GM23338 (cell line): ENCODE measurements around the gene PKDCC. TPM values are rescaled to one million over a fixed set of nuclear protein-coding genes. Genes with fewer than 3 reads are reported as not detected.

ENCODE experiments used
- ATAC-seq: fragments of 200-7000 bp; cut with Tn5 transposase; 3 replicates; pipeline ENCODE4 v1.9.1; 2020
- DNase-seq: peaks from one replicate; pipeline ENCODE4 v3.0.0-alpha.2; 2015; ENCODE audit warnings: low spot score
- H2AFZ ChIP-seq: fragments of 200-600 bp; sonication (generic); 2 replicates; pipeline ENCODE4 v1.8.0; 2016; ENCODE audit warnings: antibody characterized with exemption, mild to moderate bottlenecking, moderate library complexity
- H3F3A ChIP-seq: fragments of 200-600 bp; sonication (generic); replicated peaks from 2 replicates; pipeline ENCODE4 v1.8.0; 2017; ENCODE audit warnings: antibody characterized with exemption, mixed run types, low read depth
- H3K27ac ChIP-seq: fragments of 200-600 bp; sonication (generic); 2 replicates; pipeline ENCODE4 v1.6.1; 2016; ENCODE audit warnings: low read depth
- H3K27me3 ChIP-seq: fragments of 200-600 bp; sonication (generic); 2 replicates; pipeline ENCODE4 v1.8.0; 2016; ENCODE audit warnings: mild to moderate bottlenecking, mixed run types, moderate library complexity; ENCODE audit not compliant: insufficient read depth
- H3K36me3 ChIP-seq: fragments of 200-600 bp; sonication (generic); 2 replicates; pipeline ENCODE4 v1.8.0; 2016; ENCODE audit warnings: mild to moderate bottlenecking; ENCODE audit not compliant: insufficient read depth
- H3K4me1 ChIP-seq: fragments of 200-600 bp; sonication (generic); 2 replicates; pipeline ENCODE4 v1.8.0; 2016; ENCODE audit warnings: mild to moderate bottlenecking, moderate library complexity; ENCODE audit not compliant: insufficient read depth
- H3K4me2 ChIP-seq: fragments of 200-600 bp; sonication (generic); 2 replicates; pipeline ENCODE4 v1.7.1; 2017; ENCODE audit warnings: mixed run types
- H3K4me3 ChIP-seq: fragments of 200-600 bp; sonication (generic); 2 replicates; pipeline ENCODE4 v1.6.1; 2016; ENCODE audit warnings: mixed run types
- H3K79me2 ChIP-seq: fragments of 200-600 bp; sonication (generic); replicated peaks from 2 replicates; pipeline ENCODE4 v1.8.0; 2017; ENCODE audit warnings: mild to moderate bottlenecking; ENCODE audit not compliant: insufficient read depth
- H3K9me2 ChIP-seq: fragments of 200-600 bp; sonication (generic); 2 replicates; pipeline ENCODE4 v1.8.0; 2017; ENCODE audit not compliant: insufficient read depth
- H4K20me1 ChIP-seq: fragments of 200-600 bp; sonication (generic); replicated peaks from 2 replicates; pipeline ENCODE4 v1.8.0; 2017; ENCODE audit warnings: mild to moderate bottlenecking; ENCODE audit not compliant: insufficient read depth
- H3K27ac Mint-ChIP-seq: 2 replicates; pipeline ENCODE4 v1.8.0; 2020; ENCODE audit warnings: inconsistent platforms, mild to moderate bottlenecking, moderate library complexity, mixed read lengths
- H3K27me3 Mint-ChIP-seq: 3 replicates; pipeline ENCODE4 v1.8.0; 2022; ENCODE audit warnings: low read depth, mild to moderate bottlenecking, moderate library complexity, mixed read lengths, inconsistent platforms; ENCODE audit not compliant: insufficient read depth, poor library complexity
- H3K36me3 Mint-ChIP-seq: 3 replicates; pipeline ENCODE4 v1.8.0; 2021; ENCODE audit warnings: low read depth, mild to moderate bottlenecking, inconsistent platforms, moderate library complexity, mixed read lengths
- H3K4me1 Mint-ChIP-seq: 3 replicates; pipeline ENCODE4 v1.8.0; 2020; ENCODE audit warnings: mild to moderate bottlenecking, inconsistent platforms, mixed read lengths
- H3K4me3 Mint-ChIP-seq: 3 replicates; pipeline ENCODE4 v1.8.0; 2021; ENCODE audit warnings: moderate library complexity, mild to moderate bottlenecking, inconsistent platforms, mixed read lengths
- H3K9me3 Mint-ChIP-seq: 3 replicates; pipeline ENCODE4 v1.8.0; 2020; ENCODE audit warnings: moderate library complexity, mild to moderate bottlenecking, inconsistent platforms, mixed read lengths
- CTCF ChIP-seq, 2 experiments: fragments of 200-600 bp in 1 of 2; sonication (generic) in 1 of 2; conservative IDR thresholded peaks; 2 replicates each; pipeline versions ENCODE4 v1.5.1 to v1.6.1; 2016 to 2017; ENCODE audit warnings: antibody characterized with exemption in 2 of 2, low read depth in 2 of 2, mild to moderate bottlenecking in 2 of 2, moderate library complexity in 1 of 2
- ETS1 ChIP-seq: IDR thresholded peaks from 2 replicates; pipeline ENCODE4 v1.6.1; 2016; ENCODE audit warnings: antibody characterized with exemption
- EZH2 ChIP-seq: fragments of 200-600 bp; sonication (generic); IDR thresholded peaks from one replicate; pipeline ENCODE4 v1.8.0; 2017; ENCODE audit warnings: antibody characterized with exemption, mild to moderate bottlenecking, low read depth; ENCODE audit not compliant: unreplicated experiment
- EZH2phosphoT487 ChIP-seq: fragments of 200-600 bp; sonication (generic); IDR thresholded peaks from one replicate; pipeline ENCODE4 v1.8.1; 2018; ENCODE audit warnings: antibody characterized with exemption; ENCODE audit not compliant: unreplicated experiment
- JUNB ChIP-seq: IDR thresholded peaks from one replicate; pipeline ENCODE4 v1.6.1; 2016; ENCODE audit warnings: antibody characterized with exemption; ENCODE audit not compliant: unreplicated experiment
- NANOG ChIP-seq: IDR thresholded peaks from 2 replicates; pipeline ENCODE4 v1.6.1; 2016; ENCODE audit warnings: antibody characterized with exemption, borderline replicate concordance
- POLR2AphosphoS5 ChIP-seq: IDR thresholded peaks from 2 replicates; pipeline ENCODE4 v1.6.1; 2016; ENCODE audit warnings: antibody characterized with exemption, low read depth
- ZNF331 ChIP-seq: fragments of 250-450 bp; sonication (Bioruptor Pico); IDR thresholded peaks from 2 replicates; pipeline ENCODE4 v1.5.0; 2020; ENCODE audit warnings: low read depth, mild to moderate bottlenecking, moderate library complexity
- polyA plus RNA-seq: library from polyadenylated mRNA; unstranded; fragments of >200 nt; fragmentation: Nextera tagmentation; extraction: Ambion mirVana; gene quantifications from 2 replicates; pipeline ENCODE4 v1.2.1, GENCODE V29; 2016
- total RNA-seq: library from RNA; depleted of rRNA; stranded (reverse); fragments of >200 nt; shearing (Covaris generic); gene quantifications from 2 replicates; pipeline ENCODE4 v1.2.3, GENCODE V29; 2014
- TF ChIP-seq, protein P1 (sequence below): fragments of 250-450 bp; sonication (Bioruptor Pico); IDR thresholded peaks from 2 replicates; pipeline ENCODE4 v1.5.0; 2020; ENCODE audit warnings: mild to moderate bottlenecking, moderate library complexity

Gene PKDCC
- total and polyA plus RNA-seq, 2 experiments from 2014 or later, result 7.0 to 44.8 TPM

- Histone ChIP-seq H3K79me2 (no peaks in the 10 kb centered on the region), H3K4me1 (peaks cover 16% of the 10 kb centered on the region), H4K20me1 (no peaks in the 10 kb centered on the region), H3K9me2 (no peaks in the 10 kb centered on the region), H3K4me2 (no peak overlapping the region), H3K27ac (no peak overlapping the region), H2AFZ (no peak overlapping the region), H3K4me3 (no peak overlapping the region), H3F3A (peaks cover 14% of the 10 kb centered on the region), H3K36me3 (peaks cover 7% of the 10 kb centered on the region; the same call in 1 of the 2 replicates), H3K27me3 (peaks cover 15% of the 10 kb centered on the region; the same call in 1 of the 2 replicates)
- Mint-ChIP-seq H3K27ac (no peak overlapping the region), H3K27me3 (peaks cover 20% of the 10 kb centered on the region), H3K4me1 (peaks cover 22% of the 10 kb centered on the region), H3K9me3 (peaks cover 13% of the 10 kb centered on the region), H3K4me3 (no peak overlapping the region; the same call in 2 of the 3 replicates), H3K36me3 (peaks cover 12% of the 10 kb centered on the region)
- no peak for ATAC-seq
- TF ChIP-seq JUNB (no peak), ZNF331 (no peak), CTCF (conservative IDR thresholded peaks at IDR 0.05; ENCODE audit: low read depth in 2 of 2) (no peak)
- no peak for DNase-seq
Observed at GRCh38 chr2:42099438-42100173, 51.8 kb downstream of the PKDCC start.

GRCh38 chr2:42100683-42101205, 52.9 kb downstream of the PKDCC start:
- DNase-seq (peak; percentile 22), ATAC-seq (no peak)
- peaks cover 31% of the 10 kb centered on the region for H3K4me1 Mint-ChIP-seq
- H3K36me3 Mint-ChIP-seq, result peaks cover 12% of the 10 kb centered on the region
- H3K4me3 Mint-ChIP-seq, result 0 out of 3 replicates have a peak overlapping the region, but pooled peaks have one; percentile 8
- H3F3A ChIP-seq, result peaks cover 18% of the 10 kb centered on the region
- H3K9me2 ChIP-seq, result no peaks in the 10 kb centered on the region
- H3K27me3 ChIP-seq, result peaks cover 15% of the 10 kb centered on the region; the same call in 1 of the 2 replicates
- H4K20me1 ChIP-seq, result no peaks in the 10 kb centered on the region
- peaks cover 20% of the 10 kb centered on the region for H3K27me3 Mint-ChIP-seq
- H3K4me3 ChIP-seq, result peak overlapping the region; percentile 56; the same call in 1 of the 2 replicates
- H3K9me3 Mint-ChIP-seq, result peaks cover 13% of the 10 kb centered on the region
- H3K27ac Mint-ChIP-seq, result no peak overlapping the region
- no peaks in the 10 kb centered on the region for H3K79me2 ChIP-seq
- H3K36me3 ChIP-seq, result peaks cover 7% of the 10 kb centered on the region; the same call in 1 of the 2 replicates
- H2AFZ ChIP-seq, result peak overlapping the region; percentile 80; the same call in 1 of the 2 replicates
- H3K4me1 ChIP-seq, result peaks cover 28% of the 10 kb centered on the region
- peak overlapping the region; percentile 70; the same call in 1 of the 2 replicates for H3K4me2 ChIP-seq
- H3K27ac ChIP-seq, result no peak overlapping the region
- no peak for TF ChIP-seq EZH2phosphoT487
- no peak for TF ChIP-seq NANOG
- TF ChIP-seq, protein P1, sequence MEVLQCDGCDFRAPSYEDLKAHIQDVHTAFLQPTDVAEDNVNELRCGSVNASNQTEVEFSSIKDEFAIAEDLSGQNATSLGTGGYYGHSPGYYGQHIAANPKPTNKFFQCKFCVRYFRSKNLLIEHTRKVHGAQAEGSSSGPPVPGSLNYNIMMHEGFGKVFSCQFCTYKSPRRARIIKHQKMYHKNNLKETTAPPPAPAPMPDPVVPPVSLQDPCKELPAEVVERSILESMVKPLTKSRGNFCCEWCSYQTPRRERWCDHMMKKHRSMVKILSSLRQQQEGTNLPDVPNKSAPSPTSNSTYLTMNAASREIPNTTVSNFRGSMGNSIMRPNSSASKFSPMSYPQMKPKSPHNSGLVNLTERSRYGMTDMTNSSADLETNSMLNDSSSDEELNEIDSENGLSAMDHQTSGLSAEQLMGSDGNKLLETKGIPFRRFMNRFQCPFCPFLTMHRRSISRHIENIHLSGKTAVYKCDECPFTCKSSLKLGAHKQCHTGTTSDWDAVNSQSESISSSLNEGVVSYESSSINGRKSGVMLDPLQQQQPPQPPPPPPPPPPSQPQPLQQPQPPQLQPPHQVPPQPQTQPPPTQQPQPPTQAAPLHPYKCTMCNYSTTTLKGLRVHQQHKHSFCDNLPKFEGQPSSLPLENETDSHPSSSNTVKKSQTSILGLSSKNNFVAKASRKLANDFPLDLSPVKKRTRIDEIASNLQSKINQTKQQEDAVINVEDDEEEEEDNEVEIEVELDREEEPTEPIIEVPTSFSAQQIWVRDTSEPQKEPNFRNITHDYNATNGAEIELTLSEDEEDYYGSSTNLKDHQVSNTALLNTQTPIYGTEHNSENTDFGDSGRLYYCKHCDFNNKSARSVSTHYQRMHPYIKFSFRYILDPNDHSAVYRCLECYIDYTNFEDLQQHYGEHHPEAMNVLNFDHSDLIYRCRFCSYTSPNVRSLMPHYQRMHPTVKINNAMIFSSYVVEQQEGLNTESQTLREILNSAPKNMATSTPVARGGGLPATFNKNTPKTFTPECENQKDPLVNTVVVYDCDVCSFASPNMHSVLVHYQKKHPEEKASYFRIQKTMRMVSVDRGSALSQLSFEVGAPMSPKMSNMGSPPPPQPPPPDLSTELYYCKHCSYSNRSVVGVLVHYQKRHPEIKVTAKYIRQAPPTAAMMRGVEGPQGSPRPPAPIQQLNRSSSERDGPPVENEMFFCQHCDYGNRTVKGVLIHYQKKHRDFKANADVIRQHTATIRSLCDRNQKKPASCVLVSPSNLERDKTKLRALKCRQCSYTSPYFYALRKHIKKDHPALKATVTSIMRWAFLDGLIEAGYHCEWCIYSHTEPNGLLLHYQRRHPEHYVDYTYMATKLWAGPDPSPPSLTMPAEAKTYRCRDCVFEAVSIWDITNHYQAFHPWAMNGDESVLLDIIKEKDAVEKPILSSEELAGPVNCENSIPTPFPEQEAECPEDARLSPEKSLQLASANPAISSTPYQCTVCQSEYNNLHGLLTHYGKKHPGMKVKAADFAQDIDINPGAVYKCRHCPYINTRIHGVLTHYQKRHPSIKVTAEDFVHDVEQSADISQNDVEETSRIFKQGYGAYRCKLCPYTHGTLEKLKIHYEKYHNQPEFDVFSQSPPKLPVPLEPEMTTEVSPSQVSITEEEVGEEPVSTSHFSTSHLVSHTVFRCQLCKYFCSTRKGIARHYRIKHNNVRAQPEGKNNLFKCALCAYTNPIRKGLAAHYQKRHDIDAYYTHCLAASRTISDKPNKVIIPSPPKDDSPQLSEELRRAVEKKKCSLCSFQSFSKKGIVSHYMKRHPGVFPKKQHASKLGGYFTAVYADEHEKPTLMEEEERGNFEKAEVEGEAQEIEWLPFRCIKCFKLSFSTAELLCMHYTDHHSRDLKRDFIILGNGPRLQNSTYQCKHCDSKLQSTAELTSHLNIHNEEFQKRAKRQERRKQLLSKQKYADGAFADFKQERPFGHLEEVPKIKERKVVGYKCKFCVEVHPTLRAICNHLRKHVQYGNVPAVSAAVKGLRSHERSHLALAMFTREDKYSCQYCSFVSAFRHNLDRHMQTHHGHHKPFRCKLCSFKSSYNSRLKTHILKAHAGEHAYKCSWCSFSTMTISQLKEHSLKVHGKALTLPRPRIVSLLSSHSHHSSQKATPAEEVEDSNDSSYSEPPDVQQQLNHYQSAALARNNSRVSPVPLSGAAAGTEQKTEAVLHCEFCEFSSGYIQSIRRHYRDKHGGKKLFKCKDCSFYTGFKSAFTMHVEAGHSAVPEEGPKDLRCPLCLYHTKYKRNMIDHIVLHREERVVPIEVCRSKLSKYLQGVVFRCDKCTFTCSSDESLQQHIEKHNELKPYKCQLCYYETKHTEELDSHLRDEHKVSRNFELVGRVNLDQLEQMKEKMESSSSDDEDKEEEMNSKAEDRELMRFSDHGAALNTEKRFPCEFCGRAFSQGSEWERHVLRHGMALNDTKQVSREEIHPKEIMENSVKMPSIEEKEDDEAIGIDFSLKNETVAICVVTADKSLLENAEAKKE (CRISPR knock-in tag), result no peak
- TF ChIP-seq ETS1, result no peak
- no peak for TF ChIP-seq POLR2AphosphoS5
- no peak for TF ChIP-seq JUNB
- TF ChIP-seq EZH2, result no peak
